HAP-1 (cell line): Measurements from ENCODE around the gene NT5DC3.

Experiments
- DNase-seq, 2 experiments: peaks; one replicate each; pipeline ENCODE4 v3.0.0-alpha.2; 2016 to 2020; ENCODE audit warnings: low spot score in 2 of 2
- H3K27me3 ChIP-seq: fragments of 250-450 bp; sonication (Bioruptor Pico); 2 replicates; pipeline ENCODE4 v1.5.1; 2020; ENCODE audit warnings: low read depth, mild to moderate bottlenecking, moderate library complexity
- H3K36me3 ChIP-seq: fragments of 250-450 bp; sonication (Bioruptor Pico); replicated peaks from 2 replicates; pipeline ENCODE4 v1.5.1; 2020; ENCODE audit warnings: mild to moderate bottlenecking
- H3K4me1 ChIP-seq: fragments of 250-450 bp; sonication (Bioruptor Pico); 2 replicates; pipeline ENCODE4 v1.5.1; 2020; ENCODE audit warnings: mild to moderate bottlenecking
- H3K4me3 ChIP-seq: fragments of 250-450 bp; sonication (Bioruptor Pico); 2 replicates; pipeline ENCODE4 v1.5.1; 2020; ENCODE audit warnings: mild to moderate bottlenecking, moderate library complexity
- H3K9me3 ChIP-seq: fragments of 250-450 bp; sonication (Bioruptor Pico); 2 replicates; pipeline ENCODE4 v1.5.1; 2020; ENCODE audit warnings: mild to moderate bottlenecking, moderate library complexity
- in situ Hi-C: fragments of 300-500 bp; cut with MboI; formaldehyde crosslinking; loops from 3 replicates; pipeline ENCODE4 v1.14.3; 2020; ENCODE audit warnings: low sequenced_read_pairs, inconsistent platforms, mixed read lengths

Gene NT5DC3

GRCh38 chr12:103833095-103833775, 7.8 kb downstream of the NT5DC3 start:
- Histone ChIP-seq H3K9me3 (0 out of 2 replicates have a peak, but pooled peaks cover 4% of the 10 kb centered on the region), H3K36me3 (no peaks in the 10 kb centered on the region), H3K4me1 (peaks cover 13% of the 10 kb centered on the region; the same call in 1 of the 2 replicates), H3K4me3 (no peak overlapping the region), H3K27me3 (no peaks in the 10 kb centered on the region)
- in situ Hi-C loops: no loop called here
- DNase-seq: peak in 1 of 2 experiments; percentile 52

DNA sequence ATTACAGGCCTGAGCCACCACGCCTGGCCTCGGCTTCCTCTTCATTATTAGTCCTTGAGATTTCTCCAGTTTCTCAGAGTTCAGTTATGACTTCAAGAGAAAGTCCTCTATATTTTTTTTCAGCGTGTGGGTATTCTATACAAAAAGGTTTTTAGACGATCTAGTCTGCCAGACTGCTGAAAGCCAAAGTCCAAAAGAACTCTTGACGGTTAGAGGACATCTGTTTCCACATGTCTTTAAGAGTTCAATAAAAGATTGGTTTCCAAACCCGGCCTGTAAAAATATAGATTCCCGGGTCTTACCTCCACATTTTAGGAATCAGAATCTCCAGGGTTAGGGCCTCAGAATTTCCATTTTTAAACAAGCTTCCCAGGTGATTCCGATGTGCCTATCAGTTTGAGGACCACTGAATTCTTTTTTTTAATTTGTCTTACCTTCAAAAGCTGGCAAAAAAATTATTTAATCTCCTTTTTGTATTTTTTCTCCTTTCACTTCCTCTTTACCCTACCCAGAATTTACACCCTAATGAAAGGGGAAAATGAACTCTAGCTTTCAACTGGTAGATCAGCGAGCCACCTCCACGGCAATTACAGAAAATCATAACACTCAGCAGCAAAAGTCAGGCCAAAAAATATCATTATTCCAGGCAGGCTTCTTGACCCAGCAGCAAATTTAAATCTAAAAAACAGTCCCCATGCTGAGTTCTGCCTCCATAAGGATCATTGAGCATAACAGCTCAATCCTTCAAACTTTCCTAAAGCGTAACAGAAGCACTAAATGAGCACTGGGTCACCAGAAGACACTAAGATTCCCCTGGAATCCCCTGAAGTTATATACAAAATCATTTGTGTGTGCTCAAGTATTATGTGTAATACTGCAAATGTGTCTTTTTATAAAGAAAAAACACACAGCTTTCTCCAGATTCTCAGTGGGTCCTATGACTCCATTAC, 8.7 kb downstream of the NT5DC3 start:
- Histone ChIP-seq H3K27me3 (no peaks in the 10 kb centered on the region), H3K4me3 (no peak overlapping the region), H3K9me3 (0 out of 2 replicates have a peak, but pooled peaks cover 4% of the 10 kb centered on the region), H3K4me1 (peaks cover 13% of the 10 kb centered on the region; the same call in 1 of the 2 replicates), H3K36me3 (no peaks in the 10 kb centered on the region)
- no peak for DNase-seq
- in situ Hi-C loops: no loop called here

GRCh38 chr12:103830730-103831320, 10.2 kb downstream of the NT5DC3 start:
- Histone ChIP-seq H3K36me3 (no peaks in the 10 kb centered on the region), H3K27me3 (no peaks in the 10 kb centered on the region), H3K4me1 (peaks cover 13% of the 10 kb centered on the region; the same call in 1 of the 2 replicates), H3K4me3 (no peak overlapping the region), H3K9me3 (0 out of 2 replicates have a peak, but pooled peaks cover 4% of the 10 kb centered on the region)
- no peak for DNase-seq
- in situ Hi-C loops: no loop called here

GRCh38 chr12:103830025-103830725, 10.9 kb downstream of the NT5DC3 start:
- no peaks in the 10 kb centered on the region for H3K27me3 ChIP-seq
- in situ Hi-C loops: no loop called here
- peaks cover 13% of the 10 kb centered on the region; the same call in 1 of the 2 replicates for H3K4me1 ChIP-seq
- H3K4me3 ChIP-seq: no peak overlapping the region
- no peaks in the 10 kb centered on the region for H3K36me3 ChIP-seq
- 0 out of 2 replicates have a peak, but pooled peaks cover 4% of the 10 kb centered on the region for H3K9me3 ChIP-seq
- DNase-seq: no peak

DNA sequence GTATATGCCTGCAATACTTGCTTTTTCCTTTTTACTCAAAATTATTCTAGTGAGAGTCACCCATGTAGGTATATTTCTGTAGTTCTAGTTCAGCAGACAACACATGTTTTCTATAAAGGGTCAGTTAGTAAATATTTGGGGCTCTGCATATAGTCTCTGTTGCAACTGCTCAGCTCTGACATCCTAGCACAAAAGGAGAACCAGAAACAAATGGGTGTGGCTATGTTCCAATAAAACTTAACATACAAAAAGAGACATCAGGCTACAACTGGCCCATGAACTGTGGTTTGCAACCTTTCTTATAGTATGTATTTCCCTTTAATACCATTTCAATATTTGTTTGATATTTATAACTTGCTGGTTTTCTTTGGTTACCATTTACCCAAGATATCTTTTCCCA, 11.9 kb downstream of the NT5DC3 start:
- Histone ChIP-seq H3K9me3 (0 out of 2 replicates have a peak, but pooled peaks cover 4% of the 10 kb centered on the region), H3K4me3 (no peak overlapping the region), H3K4me1 (peaks cover 13% of the 10 kb centered on the region; the same call in 1 of the 2 replicates), H3K27me3 (no peaks in the 10 kb centered on the region), H3K36me3 (no peaks in the 10 kb centered on the region)
- in situ Hi-C loops: no loop called here
- DNase-seq: peak in 1 of 2 experiments; percentile 34

GRCh38 chr12:103827911-103828391, 13.1 kb downstream of the NT5DC3 start:
- Histone ChIP-seq H3K27me3 (no peaks in the 10 kb centered on the region), H3K36me3 (no peaks in the 10 kb centered on the region), H3K4me1 (peaks cover 9% of the 10 kb centered on the region; the same call in 1 of the 2 replicates), H3K4me3 (no peak overlapping the region), H3K9me3 (0 out of 2 replicates have a peak, but pooled peaks cover 4% of the 10 kb centered on the region)
- in situ Hi-C loops: no loop called here
- DNase-seq: no peak

- peaks cover 6% of the 10 kb centered on the region; the same call in 1 of the 2 replicates for H3K4me1 ChIP-seq
- no peak for DNase-seq
- no peak overlapping the region for H3K4me3 ChIP-seq
- in situ Hi-C loops: no loop called here
- no peaks in the 10 kb centered on the region; the same call in 1 of the 2 replicates for H3K9me3 ChIP-seq
- no peaks in the 10 kb centered on the region for H3K36me3 ChIP-seq
- no peaks in the 10 kb centered on the region for H3K27me3 ChIP-seq
Observed at GRCh38 chr12:103824845-103825244, 16.2 kb downstream of the NT5DC3 start.

- H3K27me3 ChIP-seq: no peaks in the 10 kb centered on the region
- H3K36me3 ChIP-seq: no peaks in the 10 kb centered on the region
- DNase-seq: no peak
- H3K4me3 ChIP-seq: no peak overlapping the region
- in situ Hi-C loops: no loop called here
- H3K4me1 ChIP-seq: peaks cover 4% of the 10 kb centered on the region; the same call in 1 of the 2 replicates
- H3K9me3 ChIP-seq: no peaks in the 10 kb centered on the region; the same call in 1 of the 2 replicates
Observed at GRCh38 chr12:103824290-103824689, 16.7 kb downstream of the NT5DC3 start.

- Histone ChIP-seq H3K9me3 (no peaks in the 10 kb centered on the region; the same call in 1 of the 2 replicates), H3K36me3 (no peaks in the 10 kb centered on the region), H3K4me1 (no peaks in the 10 kb centered on the region), H3K27me3 (no peaks in the 10 kb centered on the region), H3K4me3 (no peak overlapping the region)
- no peak for DNase-seq
- in situ Hi-C loops: no loop called here
Observed at GRCh38 chr12:103823871-103824270, 17.2 kb downstream of the NT5DC3 start.

- H3K9me3 ChIP-seq: no peaks in the 10 kb centered on the region; the same call in 1 of the 2 replicates
- H3K4me1 ChIP-seq: no peaks in the 10 kb centered on the region
- H3K36me3 ChIP-seq: no peaks in the 10 kb centered on the region
- H3K27me3 ChIP-seq: no peaks in the 10 kb centered on the region
- no peak overlapping the region for H3K4me3 ChIP-seq
- no peak for DNase-seq
- in situ Hi-C loops: no loop called here
Observed at GRCh38 chr12:103821773-103822172, 19.3 kb downstream of the NT5DC3 start.

DNA sequence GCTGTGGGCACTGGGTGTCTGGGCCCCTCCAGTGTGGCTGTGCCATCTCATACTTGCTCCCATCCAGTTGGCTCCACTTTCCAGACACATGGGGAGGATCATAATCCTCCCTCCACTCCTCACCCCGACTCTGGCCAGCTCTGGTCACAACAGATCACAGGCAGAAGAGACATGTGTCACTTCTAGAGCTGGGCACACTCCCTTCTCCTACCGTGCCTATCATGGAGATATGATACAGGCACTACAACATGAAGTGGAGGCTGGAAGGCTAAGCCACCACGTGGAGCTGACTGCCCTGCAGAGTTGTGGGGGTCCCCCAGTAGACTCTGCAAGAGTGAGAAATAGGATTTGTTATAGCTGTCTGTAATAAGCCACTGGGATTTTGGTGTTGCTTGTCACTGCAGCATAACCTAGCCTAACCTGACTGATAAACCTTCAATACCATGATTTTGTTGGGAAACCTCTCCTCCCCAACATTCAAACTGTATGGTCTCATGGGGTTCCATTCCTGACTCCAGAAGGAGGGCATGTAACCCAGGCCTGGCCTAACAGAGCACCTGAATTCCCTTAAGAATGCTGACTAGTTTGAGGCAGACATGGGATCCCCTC, 20.0 kb downstream of the NT5DC3 start:
- DNase-seq: no peak
- Histone ChIP-seq H3K9me3 (no peaks in the 10 kb centered on the region; the same call in 1 of the 2 replicates), H3K27me3 (no peaks in the 10 kb centered on the region), H3K4me1 (no peaks in the 10 kb centered on the region), H3K36me3 (no peaks in the 10 kb centered on the region), H3K4me3 (no peak overlapping the region)
- in situ Hi-C loops: no loop called here

GRCh38 chr12:103820361-103820760, 20.7 kb downstream of the NT5DC3 start:
- Histone ChIP-seq H3K4me3 (no peak overlapping the region), H3K9me3 (no peaks in the 10 kb centered on the region; the same call in 1 of the 2 replicates), H3K36me3 (no peaks in the 10 kb centered on the region), H3K27me3 (no peaks in the 10 kb centered on the region), H3K4me1 (no peaks in the 10 kb centered on the region)
- DNase-seq: no peak
- in situ Hi-C loops: no loop called here
